ENCODE data around the gene DCHS1.
A peak's percentile ranks its signal among the peaks of the same experiment; 100 is the strongest.

DNA sequence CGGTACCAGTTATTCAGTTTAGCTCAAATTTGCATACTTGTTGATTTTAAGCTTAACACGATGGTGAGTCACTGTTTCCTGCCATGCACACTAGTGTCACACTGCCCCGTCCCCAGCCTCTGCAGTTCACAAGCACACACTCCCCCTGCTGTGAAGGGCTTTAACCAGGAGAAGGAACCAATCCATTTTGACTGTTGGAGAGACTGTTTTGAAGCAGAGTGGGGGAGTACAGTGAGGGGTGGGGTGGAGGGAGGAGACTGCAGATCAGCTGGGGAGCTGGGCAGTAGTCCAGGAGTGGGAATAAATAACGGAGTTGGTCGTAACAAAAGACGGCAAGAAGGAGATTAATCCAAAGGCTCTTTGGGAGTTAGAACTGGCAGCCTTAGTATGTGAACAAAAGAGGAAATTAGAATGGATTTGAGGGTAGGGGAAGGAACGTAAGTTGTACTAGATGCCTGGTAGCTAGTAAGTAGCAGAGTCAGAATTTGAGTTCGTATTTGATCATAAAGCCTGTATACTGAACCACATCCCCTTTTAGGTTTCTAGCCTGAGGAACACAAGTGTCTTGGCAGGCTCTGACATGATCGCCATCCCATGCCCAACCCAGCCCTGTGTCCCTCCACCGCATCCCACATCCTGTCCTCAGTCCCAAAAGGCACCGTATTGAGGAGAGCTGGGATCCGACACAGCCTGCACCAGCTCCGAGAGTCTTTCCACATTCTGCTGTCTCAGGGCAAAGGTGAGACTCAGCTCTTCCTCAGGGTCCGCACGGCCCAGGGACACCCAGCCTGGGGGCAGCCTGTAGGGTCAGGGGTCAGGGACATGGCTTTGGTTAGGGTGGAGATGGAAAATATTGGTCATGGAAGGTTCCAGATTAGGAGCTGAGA is 37.2 kb downstream of the DCHS1 start:
- TF ChIP-seq CTCF (IDR thresholded peaks at IDR 0.05 in 8 of 11, conservative IDR thresholded peaks at IDR 0.05 in 3 of 11) (peak in 1 of 11 experiments; percentile 8), POLR2A (IDR thresholded peaks at IDR 0.05) (peak in 1 of 3 donors; percentile 68), POLR2AphosphoS5 (IDR thresholded peaks at IDR 0.05) (peak in 2 of 3 donors; percentile 8 to 90)

Measured in spleen (tissue), 7 donors.